ENCODE results near the gene PPM1M. TPM values are rescaled to one million over a fixed set of nuclear protein-coding genes. Genes with fewer than 3 reads are reported as not detected.

PPM1M gene
- polyA plus RNA-seq, 1 of the 3 experiments (the other 2 are of a cell fraction) = 19.2 TPM

DNA sequence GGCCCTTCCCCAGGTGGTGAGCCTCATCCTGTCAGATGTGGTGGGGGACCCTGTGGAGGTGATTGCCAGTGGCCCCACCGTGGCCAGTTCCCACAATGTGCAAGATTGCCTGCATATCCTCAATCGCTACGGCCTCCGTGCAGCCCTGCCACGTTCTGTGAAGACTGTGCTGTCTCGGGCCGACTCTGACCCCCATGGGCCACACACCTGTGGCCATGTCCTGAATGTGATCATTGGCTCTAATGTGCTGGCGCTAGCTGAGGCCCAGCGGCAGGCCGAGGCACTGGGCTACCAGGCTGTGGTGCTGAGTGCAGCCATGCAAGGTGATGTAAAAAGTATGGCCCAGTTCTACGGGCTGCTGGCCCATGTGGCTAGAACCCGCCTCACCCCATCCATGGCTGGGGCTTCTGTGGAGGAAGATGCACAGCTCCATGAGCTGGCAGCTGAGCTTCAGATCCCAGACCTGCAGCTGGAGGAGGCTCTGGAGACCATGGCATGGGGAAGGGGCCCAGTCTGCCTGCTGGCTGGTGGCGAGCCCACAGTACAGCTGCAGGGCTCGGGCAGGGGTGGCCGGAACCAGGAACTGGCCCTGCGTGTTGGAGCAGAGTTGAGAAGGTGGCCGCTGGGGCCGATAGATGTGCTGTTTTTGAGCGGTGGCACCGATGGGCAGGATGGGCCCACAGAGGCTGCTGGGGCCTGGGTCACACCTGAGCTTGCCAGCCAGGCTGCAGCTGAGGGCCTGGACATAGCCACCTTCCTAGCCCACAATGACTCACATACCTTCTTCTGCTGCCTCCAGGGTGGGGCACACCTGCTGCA lies 46.9 kb downstream of the PPM1M start (continued):
- TF ChIP-seq TCF12 (IDR thresholded peaks at IDR 0.05) = no peak
- TF ChIP-seq, protein P1, sequence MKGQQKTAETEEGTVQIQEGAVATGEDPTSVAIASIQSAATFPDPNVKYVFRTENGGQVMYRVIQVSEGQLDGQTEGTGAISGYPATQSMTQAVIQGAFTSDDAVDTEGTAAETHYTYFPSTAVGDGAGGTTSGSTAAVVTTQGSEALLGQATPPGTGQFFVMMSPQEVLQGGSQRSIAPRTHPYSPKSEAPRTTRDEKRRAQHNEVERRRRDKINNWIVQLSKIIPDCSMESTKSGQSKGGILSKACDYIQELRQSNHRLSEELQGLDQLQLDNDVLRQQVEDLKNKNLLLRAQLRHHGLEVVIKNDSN (IDR thresholded peaks at IDR 0.05; ENCODE audit: borderline replicate concordance, low read depth) = no peak
- TF ChIP-seq TAF1 (IDR thresholded peaks at IDR 0.05; ENCODE audit: borderline replicate concordance, low read depth, low read length) = no peak
- no peak for TF ChIP-seq RAD21 (IDR thresholded peaks at IDR 0.05; ENCODE audit: low read length)

DNA sequence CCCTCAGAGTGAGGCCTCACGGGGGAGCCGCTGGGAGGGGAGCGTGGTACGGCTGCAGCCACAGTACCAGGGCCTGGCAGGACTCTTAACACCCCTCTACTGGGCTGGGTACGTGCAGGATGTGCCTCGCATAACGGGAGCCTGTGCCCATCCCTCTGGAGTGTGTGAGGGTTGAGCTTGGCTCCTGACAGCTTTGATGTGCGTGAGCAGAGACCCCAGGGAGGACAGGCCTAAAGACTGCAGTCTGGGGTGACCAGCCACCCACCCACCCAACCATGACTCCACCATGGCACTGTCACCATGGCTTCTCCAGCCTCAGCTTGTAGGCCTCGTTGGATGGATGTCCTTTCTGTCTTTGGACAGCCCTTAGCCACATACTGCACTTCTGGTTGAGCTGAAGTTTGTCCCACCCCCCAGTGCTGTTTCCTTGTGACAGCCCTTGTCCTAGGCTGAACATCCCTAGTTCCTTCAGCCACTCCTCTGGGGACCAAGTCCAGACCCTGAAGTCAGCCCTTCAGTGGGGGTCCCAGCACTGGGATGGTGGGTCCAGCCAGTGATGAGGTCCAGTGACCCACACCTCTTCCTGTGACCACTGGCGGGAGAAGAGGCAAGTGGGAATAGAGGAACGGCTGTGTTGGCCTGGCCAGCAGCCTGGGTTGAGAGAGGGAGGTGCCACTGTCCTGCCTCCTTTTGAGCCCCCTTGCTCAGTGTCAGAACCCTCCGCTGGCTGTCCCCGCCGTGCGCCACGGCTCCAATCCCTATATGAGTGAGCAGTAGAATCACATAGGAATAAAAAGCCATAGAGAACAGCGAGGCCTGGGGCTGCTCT lies 48.1 kb downstream of the PPM1M start:
- H3K4me3 ChIP-seq (ENCODE audit: low read depth in 2 of 2, low read length in 1 of 2) = no peak overlapping the region
- H3K4me1 ChIP-seq (ENCODE audit: control insufficient read depth in 1 of 2, insufficient read depth in 2 of 2, low read depth in 1 of 2, low read length in 1 of 2) = peaks cover 0 to 49% of the 10 kb centered on the region in 2 experiments; a peak in 2 of 4 replicates
- TF ChIP-seq, protein P1 (IDR thresholded peaks at IDR 0.05; ENCODE audit: borderline replicate concordance, low read depth) = no peak
- no peaks in the 10 kb centered on the region for H3K27me3 ChIP-seq (ENCODE audit: insufficient read depth)
- H3K9ac ChIP-seq = no peak overlapping the region
- POLR2A ChIA-PET = no interaction called here
- no peak overlapping the region for H2AFZ ChIP-seq (ENCODE audit: low read depth)
- H3K4me2 ChIP-seq = no peak overlapping the region
- CTCF ChIA-PET = interaction anchor here (1.1 to 16.0 kb wide), 2 partner anchors 21 to 49 kb away, joined by 3 to 504 read pairs; no protein-coding TSS in a partner anchor
- H4K20me1 ChIP-seq (ENCODE audit: insufficient read depth) = no peaks in the 10 kb centered on the region
- H3K27ac ChIP-seq (ENCODE audit: low read depth in 2 of 2, low read length in 1 of 2) = no peak overlapping the region; a peak in 1 of 4 replicates
- WGBS (ENCODE audit: low lambda C conversion rate) = 87% methylated on average over 10 of the region's 17 CpGs
- H3K9me3 ChIP-seq = no peaks in the 10 kb centered on the region
- no peaks in the 10 kb centered on the region for H3K9me2 ChIP-seq
- peak; percentile 4 for DNase-seq
- H3K36me3 ChIP-seq (replicated peaks in 1 of 2; ENCODE audit: control insufficient read depth in 1 of 2, insufficient read depth in 2 of 2, low read length in 1 of 2) = peaks cover 0 to 16% of the 10 kb centered on the region in 2 experiments
- peaks cover 7% of the 10 kb centered on the region; the same call in 1 of the 2 replicates for H3K79me2 ChIP-seq (ENCODE audit: insufficient read depth)
- peaks cover 10% of the 10 kb centered on the region for H3F3A ChIP-seq (replicated peaks; ENCODE audit: insufficient read depth)

DNA sequence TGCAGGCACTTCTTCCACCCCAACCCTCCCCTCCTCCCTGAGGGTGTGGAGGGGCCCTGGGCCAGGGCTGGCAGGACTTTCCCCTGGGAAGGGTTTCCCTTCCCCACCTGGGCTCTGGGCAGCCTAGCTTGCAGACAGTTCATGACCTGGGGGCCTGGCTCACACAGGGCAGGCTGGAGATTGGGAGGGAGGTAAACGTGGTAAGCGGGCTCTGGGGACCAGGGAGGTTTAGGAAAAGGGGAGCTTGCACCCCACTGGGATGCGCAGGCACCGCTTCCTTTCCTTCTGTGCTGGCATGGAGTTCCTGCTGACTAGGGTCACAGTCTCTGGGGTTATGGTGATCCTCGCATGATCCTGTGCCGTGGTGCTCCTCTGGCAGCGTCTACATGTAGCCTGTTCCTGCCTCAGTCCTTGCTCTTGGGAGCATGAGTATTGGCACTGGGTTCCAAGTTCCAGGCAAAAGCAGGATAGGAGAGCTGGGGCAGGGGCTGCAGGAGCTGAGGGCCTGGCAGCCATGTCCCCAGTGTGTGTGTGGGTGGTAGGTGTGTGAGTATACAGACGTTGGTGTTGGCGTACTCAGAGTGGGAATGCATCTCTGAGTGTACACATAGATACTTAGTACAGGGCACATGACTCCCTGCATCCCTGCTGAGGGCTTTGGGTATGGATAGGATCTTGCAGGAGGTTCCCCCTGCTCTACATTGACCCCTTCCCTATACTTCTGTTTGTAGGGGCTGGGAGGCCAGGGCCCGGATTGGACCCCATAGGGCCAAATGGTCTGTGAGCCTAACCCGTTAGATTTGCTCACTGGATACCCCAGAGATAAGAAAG lies 49.0 kb downstream of the PPM1M start:
- H3K27ac ChIP-seq (ENCODE audit: low read depth in 2 of 2, low read length in 1 of 2) = no peak overlapping the region; a peak in 1 of 4 replicates
- H3K9me3 ChIP-seq = no peaks in the 10 kb centered on the region
- H3K4me3 ChIP-seq (ENCODE audit: low read depth in 2 of 2, low read length in 1 of 2) = no peak overlapping the region
- TF ChIP-seq, protein P2, sequence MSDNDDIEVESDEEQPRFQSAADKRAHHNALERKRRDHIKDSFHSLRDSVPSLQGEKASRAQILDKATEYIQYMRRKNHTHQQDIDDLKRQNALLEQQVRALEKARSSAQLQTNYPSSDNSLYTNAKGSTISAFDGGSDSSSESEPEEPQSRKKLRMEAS (IDR thresholded peaks at IDR 0.05; ENCODE audit: low read depth) = no peak
- TF ChIP-seq EP300 (IDR thresholded peaks at IDR 0.05; ENCODE audit: borderline replicate concordance in 1 of 2, low read depth in 1 of 2, low read length in 1 of 2) (no peak), POLR2AphosphoS5 (IDR thresholded peaks at IDR 0.05; ENCODE audit: low read depth, low read length) (no peak)
- TF ChIP-seq, protein P3, sequence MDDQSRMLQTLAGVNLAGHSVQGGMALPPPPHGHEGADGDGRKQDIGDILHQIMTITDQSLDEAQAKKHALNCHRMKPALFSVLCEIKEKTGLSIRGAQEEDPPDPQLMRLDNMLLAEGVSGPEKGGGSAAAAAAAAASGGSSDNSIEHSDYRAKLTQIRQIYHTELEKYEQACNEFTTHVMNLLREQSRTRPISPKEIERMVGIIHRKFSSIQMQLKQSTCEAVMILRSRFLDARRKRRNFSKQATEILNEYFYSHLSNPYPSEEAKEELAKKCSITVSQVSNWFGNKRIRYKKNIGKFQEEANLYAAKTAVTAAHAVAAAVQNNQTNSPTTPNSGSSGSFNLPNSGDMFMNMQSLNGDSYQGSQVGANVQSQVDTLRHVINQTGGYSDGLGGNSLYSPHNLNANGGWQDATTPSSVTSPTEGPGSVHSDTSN (IDR thresholded peaks at IDR 0.05) = no peak
- TF ChIP-seq, protein P4, sequence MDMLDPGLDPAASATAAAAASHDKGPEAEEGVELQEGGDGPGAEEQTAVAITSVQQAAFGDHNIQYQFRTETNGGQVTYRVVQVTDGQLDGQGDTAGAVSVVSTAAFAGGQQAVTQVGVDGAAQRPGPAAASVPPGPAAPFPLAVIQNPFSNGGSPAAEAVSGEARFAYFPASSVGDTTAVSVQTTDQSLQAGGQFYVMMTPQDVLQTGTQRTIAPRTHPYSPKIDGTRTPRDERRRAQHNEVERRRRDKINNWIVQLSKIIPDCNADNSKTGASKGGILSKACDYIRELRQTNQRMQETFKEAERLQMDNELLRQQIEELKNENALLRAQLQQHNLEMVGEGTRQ (IDR thresholded peaks at IDR 0.05; ENCODE audit: borderline replicate concordance, low read depth, low read length) = no peak
- no peak overlapping the region for H3K4me2 ChIP-seq
- 100% methylated on average over 4 of the region's 11 CpGs for WGBS (ENCODE audit: low lambda C conversion rate)
- ChIA-PET POLR2A (no interaction called here), CTCF (interaction anchor here (1.1 to 16.0 kb wide), 2 partner anchors 20 to 48 kb away, joined by 3 to 504 read pairs; no protein-coding TSS in a partner anchor)
- H3K4me1 ChIP-seq (ENCODE audit: control insufficient read depth in 1 of 2, insufficient read depth in 2 of 2, low read depth in 1 of 2, low read length in 1 of 2) = peaks cover 3 to 52% of the 10 kb centered on the region in 2 experiments; a peak in 2 of 4 replicates
- no peaks in the 10 kb centered on the region for H3K79me2 ChIP-seq (ENCODE audit: insufficient read depth)
- H3K9me2 ChIP-seq = no peaks in the 10 kb centered on the region
- H3K27me3 ChIP-seq (ENCODE audit: insufficient read depth) = no peaks in the 10 kb centered on the region
- H3K9ac ChIP-seq = no peak overlapping the region
- peaks cover 0 to 16% of the 10 kb centered on the region in 2 experiments for H3K36me3 ChIP-seq (replicated peaks in 1 of 2; ENCODE audit: control insufficient read depth in 1 of 2, insufficient read depth in 2 of 2, low read length in 1 of 2)
- no peak overlapping the region for H2AFZ ChIP-seq (ENCODE audit: low read depth)
- no peak for DNase-seq
- H4K20me1 ChIP-seq (ENCODE audit: insufficient read depth) = no peaks in the 10 kb centered on the region
- H3F3A ChIP-seq (replicated peaks; ENCODE audit: insufficient read depth) = peaks cover 3% of the 10 kb centered on the region

Data from SK-N-SH (cell line).